Anterior cingulate cortex (tissue), 58 donors: ENCODE measurements around the gene SCO1.

Experiments
- DNase-seq, 58 donors: peaks; one replicate each; lab custom pipeline; 2025; lab: John Stamatoyannopoulos, UW

SCO1 gene

DNA sequence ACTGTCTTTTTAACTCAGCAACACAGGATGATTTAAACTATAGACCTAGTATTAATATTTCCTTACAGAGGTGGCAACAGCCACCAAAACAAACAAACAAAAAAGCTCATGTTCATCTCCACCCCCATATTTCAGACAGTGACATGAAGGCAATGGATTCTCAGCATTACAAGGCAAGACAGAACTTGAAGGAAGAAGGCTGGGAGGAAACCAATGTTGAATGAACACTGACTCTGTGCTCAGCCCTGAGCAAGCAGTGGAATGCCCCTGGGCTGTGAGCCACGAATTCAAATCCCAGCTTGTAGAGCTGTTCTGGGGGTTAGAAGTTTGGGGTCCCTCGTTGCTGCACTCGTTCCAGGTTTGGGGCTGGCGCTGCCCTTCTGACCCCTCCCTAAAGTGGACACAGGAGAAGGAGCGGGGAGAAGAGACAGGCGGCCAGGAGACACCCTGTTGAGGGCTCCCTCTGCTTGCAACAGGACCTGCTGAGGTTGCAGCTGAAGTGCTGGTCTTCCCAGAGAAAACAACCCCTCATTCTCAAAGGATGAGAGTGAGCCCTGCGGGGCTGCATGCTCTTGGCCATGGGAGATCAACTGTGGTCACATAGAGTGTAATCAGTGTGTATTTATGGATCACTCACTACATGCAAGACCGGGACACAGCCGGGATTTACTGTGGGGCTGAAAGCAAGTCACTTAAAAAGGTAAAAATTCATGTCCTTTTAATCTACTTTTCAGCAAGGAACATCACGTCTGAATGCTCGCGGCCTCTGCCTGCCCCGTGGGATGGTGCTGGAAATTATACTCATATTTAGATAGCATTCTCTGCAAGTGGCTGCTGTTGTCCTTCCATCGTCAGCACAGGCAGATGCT, 74.5 kb downstream of the SCO1 start:
- no peak for DNase-seq
